Mucosa of descending colon (tissue), 3 donors: Measurements from ENCODE around the gene YPEL5. TPM values are rescaled to one million over a fixed set of nuclear protein-coding genes. Genes with fewer than 3 reads are reported as not detected.
"Not testable (repeated sequence)": the region's sequence is repeated elsewhere in the genome, so short reads cannot be mapped to it uniquely, and the experiment has no call there.

Experiments used
- ATAC-seq: fragments of 200-7000 bp; cut with Tn5 transposase; one replicate; pipeline ENCODE4 v1.9.1; 2020; ENCODE audit warnings: mild to moderate bottlenecking, moderate library complexity
- DNase-seq, 3 donors: peaks; one replicate each; pipeline ENCODE4 v3.0.0-alpha.2; 2020
- H3K36me3 ChIP-seq: fragments of 200-600 bp; one replicate; pipeline ENCODE4 v1.8.0; 2021; ENCODE audit warnings: low read depth, mild to moderate bottlenecking
- H3K4me1 ChIP-seq: fragments of 200-600 bp; one replicate; pipeline ENCODE4 v1.8.0; 2021; ENCODE audit warnings: low read depth, mild to moderate bottlenecking
- H3K4me3 ChIP-seq: fragments of 200-600 bp; one replicate; pipeline ENCODE4 v1.8.0; 2021; ENCODE audit warnings: mild to moderate bottlenecking
- H3K9me3 ChIP-seq: fragments of 200-600 bp; one replicate; pipeline ENCODE4 v1.8.0; 2021; ENCODE audit warnings: mild to moderate bottlenecking
- intact Hi-C, 2 donors: fragments of 100-400 bp; cut with DNase I in 1 of 2; cut with micrococcal nuclease in 1 of 2; formaldehyde crosslinking; loops; one replicate each; pipeline versions ENCODE4 v1.11.0 to v1.11.1; 2022; cut with DNase I, micrococcal nuclease
- total RNA-seq, 3 donors: library from RNA; stranded (reverse); fragmentation: NEBNext Ultra II Directional in 2 of 3; extraction: Animal tissue kit (Norgen Biotek cat#: 25700) in 2 of 3; gene quantifications; one replicate each; pipeline versions ENCODE4 v1.2.1 to v1.2.4, GENCODE V29; 2021 to 2023
- TF ChIP-seq, protein P1 (sequence below): fragments of 200-600 bp; IDR thresholded peaks from one replicate; pipeline ENCODE4 v1.8.0; 2022; ENCODE audit warnings: antibody characterized with exemption, mild to moderate bottlenecking
- donor health status: DM: no; HTN: no; CAD: no; lungs with moderate emphysema.
- donor health status: DM: no; HTN: no; CAD: no.
- donor health status: DM: no; HTN: yes; CAD: no.

YPEL5 gene
- total RNA-seq, 3 donors from 2014 or later = 58.0 to 104 (median 79.3) TPM

DNA sequence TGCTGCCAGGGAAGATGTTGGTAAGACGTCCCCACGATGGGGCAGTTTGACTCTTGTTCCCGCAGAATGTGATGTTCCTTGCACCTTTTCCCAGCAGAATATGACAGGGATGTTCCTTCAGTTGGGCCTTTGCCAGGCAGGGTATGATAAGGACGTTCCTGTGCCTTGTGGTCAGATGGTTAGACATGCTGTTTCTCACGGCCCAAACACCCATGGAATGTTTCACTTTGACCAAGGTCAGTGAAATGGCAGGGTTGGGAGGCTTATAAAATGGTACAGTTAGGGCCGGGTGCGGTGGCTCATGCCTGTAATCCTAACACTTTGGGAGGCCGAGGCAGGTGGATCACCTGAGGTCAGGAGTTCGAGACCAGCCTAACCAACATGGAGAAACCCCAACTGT, 40.3 kb upstream of the YPEL5 start:
- TF ChIP-seq, protein P1, sequence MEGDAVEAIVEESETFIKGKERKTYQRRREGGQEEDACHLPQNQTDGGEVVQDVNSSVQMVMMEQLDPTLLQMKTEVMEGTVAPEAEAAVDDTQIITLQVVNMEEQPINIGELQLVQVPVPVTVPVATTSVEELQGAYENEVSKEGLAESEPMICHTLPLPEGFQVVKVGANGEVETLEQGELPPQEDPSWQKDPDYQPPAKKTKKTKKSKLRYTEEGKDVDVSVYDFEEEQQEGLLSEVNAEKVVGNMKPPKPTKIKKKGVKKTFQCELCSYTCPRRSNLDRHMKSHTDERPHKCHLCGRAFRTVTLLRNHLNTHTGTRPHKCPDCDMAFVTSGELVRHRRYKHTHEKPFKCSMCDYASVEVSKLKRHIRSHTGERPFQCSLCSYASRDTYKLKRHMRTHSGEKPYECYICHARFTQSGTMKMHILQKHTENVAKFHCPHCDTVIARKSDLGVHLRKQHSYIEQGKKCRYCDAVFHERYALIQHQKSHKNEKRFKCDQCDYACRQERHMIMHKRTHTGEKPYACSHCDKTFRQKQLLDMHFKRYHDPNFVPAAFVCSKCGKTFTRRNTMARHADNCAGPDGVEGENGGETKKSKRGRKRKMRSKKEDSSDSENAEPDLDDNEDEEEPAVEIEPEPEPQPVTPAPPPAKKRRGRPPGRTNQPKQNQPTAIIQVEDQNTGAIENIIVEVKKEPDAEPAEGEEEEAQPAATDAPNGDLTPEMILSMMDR = no peak
- Histone ChIP-seq H3K4me3 (no peak overlapping the region), H3K4me1 (no peaks in the 10 kb centered on the region), H3K36me3 (no peaks in the 10 kb centered on the region), H3K9me3 (no peaks in the 10 kb centered on the region)
- intact Hi-C loops = no loop called here
- DNase-seq = no peak
- ATAC-seq = no peak

GRCh38 chr2:30108192-30108591, 38.6 kb upstream of the YPEL5 start:
- intact Hi-C loops = no loop called here
- TF ChIP-seq, protein P1 = no peak
- no peak for ATAC-seq

GRCh38 chr2:30108851-30109250, 38.0 kb upstream of the YPEL5 start:
- no peak overlapping the region for H3K4me3 ChIP-seq
- ATAC-seq (no peak), DNase-seq (no peak)
- no peaks in the 10 kb centered on the region for H3K36me3 ChIP-seq
- TF ChIP-seq, protein P1 = no peak
- no peaks in the 10 kb centered on the region for H3K4me1 ChIP-seq
- intact Hi-C loops = no loop called here
- H3K9me3 ChIP-seq = no peaks in the 10 kb centered on the region

More at GRCh38 chr2:30108192-30108591, 38.6 kb upstream of the YPEL5 start:
- H3K36me3 ChIP-seq = no peaks in the 10 kb centered on the region
- no peak overlapping the region for H3K4me3 ChIP-seq
- no peaks in the 10 kb centered on the region for H3K9me3 ChIP-seq
- no peaks in the 10 kb centered on the region for H3K4me1 ChIP-seq
- DNase-seq = no peak

GRCh38 chr2:30109856-30110255, 37.0 kb upstream of the YPEL5 start:
- intact Hi-C loops = no loop called here
- Histone ChIP-seq H3K4me1 (no peaks in the 10 kb centered on the region), H3K9me3 (no peaks in the 10 kb centered on the region), H3K4me3 (no peak overlapping the region), H3K36me3 (no peaks in the 10 kb centered on the region)
- peak; percentile 10 for ATAC-seq
- TF ChIP-seq, protein P1 = no peak
- no peak for DNase-seq

GRCh38 chr2:30110773-30111172, 36.0 kb upstream of the YPEL5 start:
- H3K4me1 ChIP-seq = no peaks in the 10 kb centered on the region
- ATAC-seq (no peak), DNase-seq (no peak)
- no peaks in the 10 kb centered on the region for H3K9me3 ChIP-seq
- no peaks in the 10 kb centered on the region for H3K36me3 ChIP-seq
- no peak overlapping the region for H3K4me3 ChIP-seq
- TF ChIP-seq, protein P1 = no peak
- intact Hi-C loops = no loop called here

GRCh38 chr2:30111186-30111585, 35.6 kb upstream of the YPEL5 start:
- H3K9me3 ChIP-seq, H3K4me3 ChIP-seq, H3K36me3 ChIP-seq, H3K4me1 ChIP-seq, intact Hi-C loops, ATAC-seq, DNase-seq: not testable (repeated sequence)
